ENCODE measurements around the gene CEND1.

The CEND1 gene

DNA sequence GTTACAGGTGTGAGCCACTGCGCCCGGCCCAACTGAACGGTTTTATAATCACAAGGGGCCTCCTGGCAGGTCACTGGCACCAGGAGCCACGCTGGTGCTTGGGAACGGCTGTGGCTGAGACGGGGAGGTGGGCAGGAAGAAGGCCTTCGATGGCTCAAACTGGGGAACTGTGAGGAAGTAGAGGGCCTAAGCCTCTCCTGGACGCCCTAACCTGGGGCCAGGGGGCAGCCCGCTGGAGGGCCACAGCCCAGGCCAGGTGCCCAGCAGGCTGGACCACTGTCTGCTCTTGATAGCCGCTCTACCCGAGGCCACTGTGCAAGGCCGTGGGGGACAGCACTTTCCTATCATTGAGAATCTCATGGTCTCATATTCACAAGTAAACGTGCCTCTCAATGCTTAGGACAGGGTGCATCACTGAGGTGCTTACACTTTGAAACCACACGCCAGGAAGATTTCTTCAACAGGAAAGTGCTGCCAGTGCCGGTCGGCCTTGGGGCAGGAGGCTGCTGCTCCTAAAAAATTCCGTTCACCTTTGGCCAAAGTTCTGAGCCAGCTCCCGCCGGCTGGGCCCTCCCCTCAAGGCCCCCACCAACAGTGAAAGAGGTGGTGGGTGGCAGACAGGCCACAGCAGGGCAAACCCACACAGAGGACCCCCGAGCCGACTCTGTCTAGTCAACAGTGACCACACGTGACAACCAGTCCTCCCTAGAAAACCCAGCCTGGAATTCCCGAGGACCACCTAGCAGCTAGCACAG lies 19.8 kb downstream of the CEND1 start:
- peaks cover 4 to 7% of the 10 kb centered on the region in 2 donors for H3K4me1 Mint-ChIP-seq (ENCODE audit: low read depth in 2 of 2)

DNA sequence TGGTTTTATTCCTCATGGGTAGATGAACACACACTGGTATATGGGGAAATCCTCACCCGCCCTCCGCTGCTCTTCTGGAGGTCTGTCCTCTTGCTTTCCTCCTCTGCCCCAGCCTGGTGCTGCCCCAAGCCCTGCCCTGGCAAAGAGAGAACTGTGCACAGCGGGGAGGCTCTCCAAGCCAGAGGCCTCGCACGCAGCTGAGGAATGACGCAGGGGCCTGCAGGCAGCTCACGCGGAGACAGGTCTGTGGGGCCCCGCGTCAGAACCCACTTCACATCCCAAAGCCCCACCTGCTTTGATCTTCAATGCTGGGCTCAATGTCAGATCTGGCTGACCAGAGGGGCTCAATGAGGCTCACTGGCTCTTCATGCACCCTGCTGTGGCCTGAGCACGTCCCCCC lies 22.7 kb downstream of the CEND1 start:
- H3K9me3 Mint-ChIP-seq = no peaks in the 10 kb centered on the region
- peaks cover 0 to 2% of the 10 kb centered on the region in 2 donors for H3K4me1 Mint-ChIP-seq (ENCODE audit: low read depth in 2 of 2)
- no peak overlapping the region for H3K27ac Mint-ChIP-seq
- ATAC-seq (replicated peaks) = no peak
- H3K27me3 Mint-ChIP-seq = no peaks in the 10 kb centered on the region
- H3K4me3 Mint-ChIP-seq = no peak overlapping the region
- no peak for DNase-seq
- H3K36me3 Mint-ChIP-seq (ENCODE audit: insufficient read depth) = peaks cover 26% of the 10 kb centered on the region

More for the DNA sequence above, 19.8 kb downstream of the CEND1 start:
- DNase-seq (no peak), ATAC-seq (replicated peaks) (no peak)
- H3K27ac Mint-ChIP-seq = no peak overlapping the region
- H3K27me3 Mint-ChIP-seq = no peaks in the 10 kb centered on the region
- no peak overlapping the region for H3K4me3 Mint-ChIP-seq
- H3K36me3 Mint-ChIP-seq (ENCODE audit: insufficient read depth) = peaks cover 21% of the 10 kb centered on the region
- no peaks in the 10 kb centered on the region for H3K9me3 Mint-ChIP-seq

DNA sequence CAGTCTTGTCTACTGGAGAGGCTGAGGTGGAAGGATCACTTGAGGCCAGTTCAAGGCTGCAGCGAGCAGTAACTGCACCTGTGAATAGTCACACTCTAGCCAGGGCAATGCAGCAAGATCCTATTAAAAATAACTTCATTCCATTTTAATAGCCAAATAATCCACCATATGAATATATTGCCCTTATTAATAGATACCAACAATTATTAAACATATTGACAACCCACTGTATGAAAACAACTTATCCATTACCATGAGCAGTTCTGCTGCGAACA lies 23.0 kb downstream of the CEND1 start:
- no peaks in the 10 kb centered on the region for H3K9me3 Mint-ChIP-seq
- no peak for ATAC-seq (replicated peaks)
- H3K27ac Mint-ChIP-seq = peak overlapping the region in 1 of 2 donors; percentile 29
- peaks cover 29% of the 10 kb centered on the region for H3K36me3 Mint-ChIP-seq (ENCODE audit: insufficient read depth)
- DNase-seq = no peak
- H3K4me3 Mint-ChIP-seq = no peak overlapping the region
- no peaks in the 10 kb centered on the region for H3K27me3 Mint-ChIP-seq
- peaks cover 0 to 2% of the 10 kb centered on the region in 2 donors for H3K4me1 Mint-ChIP-seq (ENCODE audit: low read depth in 2 of 2)

DNA sequence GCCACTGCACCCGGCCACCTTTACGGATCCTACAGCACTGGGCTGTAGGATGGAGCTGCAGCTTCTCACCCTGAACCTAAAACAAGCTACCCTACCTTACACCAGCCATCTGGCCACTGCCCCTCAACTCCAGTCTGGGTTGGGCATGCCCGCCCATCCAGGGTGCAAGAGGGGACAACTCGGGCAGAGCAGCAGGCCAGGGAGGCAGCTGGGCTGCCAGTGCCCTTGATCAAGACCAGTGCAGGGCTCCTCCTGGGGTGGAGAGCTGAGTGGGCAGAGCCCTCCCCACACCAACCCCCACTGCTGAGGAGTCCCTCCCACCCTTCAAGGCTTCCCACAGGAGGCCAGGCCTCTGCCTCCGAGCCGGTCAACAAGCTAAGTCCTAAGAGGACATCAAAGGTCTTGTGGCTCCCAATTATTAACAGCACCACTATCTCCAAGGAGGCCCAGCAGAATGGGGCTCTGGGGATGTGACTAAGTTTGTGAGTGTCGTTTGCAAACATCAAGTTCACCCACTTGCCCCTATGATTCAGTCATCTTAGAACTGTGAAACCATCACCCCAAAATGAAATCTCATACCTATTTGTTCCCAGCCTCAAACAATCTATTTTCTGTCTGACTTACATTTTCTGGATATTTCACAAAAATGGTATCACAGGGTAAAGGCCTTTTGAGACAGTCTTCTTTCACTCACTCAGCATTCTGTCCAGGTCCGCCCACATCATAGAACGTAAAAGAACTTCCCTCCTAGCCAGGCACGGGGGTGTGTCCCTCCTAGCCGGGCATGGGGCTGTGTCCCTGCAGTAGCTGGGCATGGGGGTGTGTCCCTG lies 23.6 kb downstream of the CEND1 start:
- Mint-ChIP-seq H3K27ac (peak overlapping the region in 1 of 2 donors; percentile 29), H3K4me3 (no peak overlapping the region), H3K9me3 (no peaks in the 10 kb centered on the region), H3K36me3 (ENCODE audit: insufficient read depth) (peaks cover 32% of the 10 kb centered on the region), H3K27me3 (no peaks in the 10 kb centered on the region), H3K4me1 (ENCODE audit: low read depth in 2 of 2) (peaks cover 0 to 2% of the 10 kb centered on the region in 2 donors)
- ATAC-seq (replicated peaks) (no peak), DNase-seq (no peak)

DNA sequence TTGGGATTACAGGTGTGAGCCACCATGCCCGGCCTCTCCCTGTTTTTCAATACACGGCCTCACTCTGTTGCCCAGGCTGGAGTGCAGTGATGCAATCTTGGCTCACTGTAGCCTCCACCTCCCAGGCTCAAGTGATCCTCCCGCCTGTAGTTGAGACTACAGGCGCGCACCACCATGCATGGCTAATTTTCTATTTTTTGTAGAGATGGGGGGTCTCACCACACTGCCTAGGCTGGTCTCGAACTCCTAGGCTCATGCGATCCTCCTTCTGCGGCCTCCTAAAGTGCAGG lies 24.1 kb downstream of the CEND1 start:
- H3K9me3 Mint-ChIP-seq = no peaks in the 10 kb centered on the region
- H3K36me3 Mint-ChIP-seq (ENCODE audit: insufficient read depth) = peaks cover 36% of the 10 kb centered on the region
- peak overlapping the region in 1 of 2 donors; percentile 35 for H3K27ac Mint-ChIP-seq
- ATAC-seq (replicated peaks) (no peak), DNase-seq (no peak)
- no peaks in the 10 kb centered on the region for H3K27me3 Mint-ChIP-seq
- peaks cover 0 to 2% of the 10 kb centered on the region in 2 donors for H3K4me1 Mint-ChIP-seq (ENCODE audit: low read depth in 2 of 2)
- no peak overlapping the region for H3K4me3 Mint-ChIP-seq

DNA sequence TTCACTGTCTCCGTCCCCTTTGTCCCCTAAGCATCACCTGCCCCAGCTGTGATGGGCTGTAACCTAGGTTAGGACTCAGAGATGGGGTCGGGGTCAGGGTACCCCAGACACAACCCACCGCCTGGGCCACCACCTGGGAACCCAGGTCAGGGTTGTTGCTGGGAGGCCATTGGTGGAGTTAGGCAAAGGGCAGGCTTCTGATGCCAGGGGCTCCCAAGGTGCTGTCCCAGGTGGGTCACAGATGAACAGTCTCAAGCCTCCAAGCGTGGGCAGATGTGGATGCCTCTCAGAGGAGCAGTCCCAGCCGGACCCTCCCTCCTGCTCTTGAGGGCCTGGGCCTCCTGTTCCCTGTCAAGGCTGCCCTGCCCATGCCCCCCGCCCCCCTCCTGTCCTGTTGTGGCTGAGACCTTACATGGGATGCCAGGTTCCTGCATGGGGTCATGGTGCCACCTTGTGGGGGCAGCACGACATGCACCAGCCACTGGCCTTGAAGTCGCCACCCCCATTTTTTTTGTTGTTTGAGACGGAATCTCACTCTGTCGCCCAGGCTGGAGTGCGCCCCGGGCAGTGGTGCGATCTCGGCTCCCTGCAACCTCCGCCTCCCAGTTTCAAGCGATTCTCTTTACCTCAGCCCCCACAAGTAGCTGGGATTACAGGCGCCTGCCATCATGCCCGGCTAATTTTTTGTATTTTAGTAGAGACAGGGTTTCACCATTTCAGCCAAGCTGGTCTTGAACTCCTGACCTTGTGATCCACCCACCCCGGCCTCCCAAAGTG lies 24.7 kb downstream of the CEND1 start:
- Mint-ChIP-seq H3K4me3 (no peak overlapping the region), H3K9me3 (no peaks in the 10 kb centered on the region), H3K27ac (peak overlapping the region in 1 of 2 donors; percentile 35), H3K36me3 (ENCODE audit: insufficient read depth) (peaks cover 38% of the 10 kb centered on the region), H3K4me1 (ENCODE audit: low read depth in 2 of 2) (peaks cover 0 to 2% of the 10 kb centered on the region in 2 donors), H3K27me3 (no peaks in the 10 kb centered on the region)
- ATAC-seq (replicated peaks) (peak; percentile 90), DNase-seq (peak; percentile 50 to 67 (median 56))

DNA sequence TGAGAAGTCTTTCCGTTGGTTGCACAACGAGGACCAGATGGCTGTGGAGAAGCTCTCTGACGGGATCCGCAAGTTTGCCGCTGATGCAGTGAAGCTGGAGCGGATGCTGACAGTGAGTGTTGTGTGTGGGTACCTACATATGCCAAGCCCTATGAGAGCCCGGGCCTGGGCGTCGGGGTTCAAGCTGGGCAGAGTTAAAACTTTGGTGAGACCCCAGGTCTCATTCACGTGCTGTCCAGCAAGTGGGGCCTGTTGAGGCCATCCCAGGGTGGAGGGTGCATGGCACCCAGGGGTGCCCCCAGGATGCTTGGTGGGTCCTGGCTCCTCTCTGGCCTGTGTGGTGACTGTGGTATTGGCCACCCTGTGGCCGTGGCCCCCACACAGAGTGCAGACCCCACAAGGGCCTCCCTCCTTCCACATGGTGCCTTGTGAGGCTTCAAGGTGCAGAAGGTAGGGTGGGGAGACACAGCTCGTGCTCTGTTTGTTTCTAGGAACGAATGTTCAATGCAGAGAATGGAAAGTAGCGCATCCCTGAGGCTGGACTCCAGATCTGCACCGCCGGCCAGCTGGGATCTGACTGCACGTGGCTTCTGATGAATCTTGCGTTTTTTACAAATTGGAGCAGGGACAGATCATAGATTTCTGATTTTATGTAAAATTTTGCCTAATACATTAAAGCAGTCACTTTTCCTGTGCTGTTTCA lies 25.4 kb downstream of the CEND1 start:
- peaks cover 0 to 2% of the 10 kb centered on the region in 2 donors for H3K4me1 Mint-ChIP-seq (ENCODE audit: low read depth in 2 of 2)
- peak overlapping the region in 1 of 2 donors; percentile 35 for H3K27ac Mint-ChIP-seq
- DNase-seq (no peak), ATAC-seq (replicated peaks) (no peak)
- H3K4me3 Mint-ChIP-seq = no peak overlapping the region
- H3K27me3 Mint-ChIP-seq = no peaks in the 10 kb centered on the region
- peaks cover 35% of the 10 kb centered on the region for H3K36me3 Mint-ChIP-seq (ENCODE audit: insufficient read depth)
- H3K9me3 Mint-ChIP-seq = no peaks in the 10 kb centered on the region

DNA sequence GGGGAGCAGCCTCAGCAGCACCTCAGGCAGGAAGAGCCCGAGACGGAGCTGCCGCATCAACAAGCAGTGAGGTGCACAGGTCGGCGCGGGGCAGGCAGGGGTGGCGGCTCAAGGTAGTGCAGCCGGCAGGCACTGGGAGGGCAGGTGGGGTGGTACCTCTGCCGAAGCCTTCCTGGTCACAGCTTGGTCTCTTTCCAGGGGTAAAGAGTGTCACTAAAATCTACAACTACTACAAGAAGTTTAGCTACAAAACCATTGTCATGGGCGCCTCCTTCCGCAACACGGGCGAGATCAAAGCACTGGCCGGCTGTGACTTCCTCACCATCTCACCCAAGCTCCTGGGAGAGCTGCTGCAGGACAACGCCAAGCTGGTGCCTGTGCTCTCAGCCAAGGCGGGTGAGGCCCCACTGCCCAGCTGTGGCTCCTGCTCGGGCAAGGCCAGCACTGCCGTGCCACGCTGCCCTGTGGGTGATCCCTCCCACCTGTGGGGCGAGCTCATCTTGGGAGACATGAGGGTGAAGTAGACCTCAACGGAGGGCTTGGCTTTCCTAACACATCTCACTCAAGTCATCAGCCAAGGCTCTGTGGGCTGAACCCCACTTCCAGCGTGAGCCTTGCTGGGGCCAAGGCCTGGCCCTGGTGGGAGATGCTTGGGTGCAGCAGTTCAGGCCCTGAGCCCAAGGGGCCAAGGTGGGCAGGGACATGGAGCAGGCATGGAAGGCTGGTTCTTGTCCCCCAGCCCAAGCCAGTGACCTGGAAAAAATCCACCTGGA lies 26.2 kb downstream of the CEND1 start:
- H3K9me3 Mint-ChIP-seq = no peaks in the 10 kb centered on the region
- no peak overlapping the region for H3K27ac Mint-ChIP-seq
- DNase-seq = no peak
- no peak overlapping the region for H3K4me3 Mint-ChIP-seq
- H3K4me1 Mint-ChIP-seq (ENCODE audit: low read depth in 2 of 2) = peaks cover 0 to 2% of the 10 kb centered on the region in 2 donors
- no peak for ATAC-seq (replicated peaks)
- no peaks in the 10 kb centered on the region for H3K27me3 Mint-ChIP-seq
- H3K36me3 Mint-ChIP-seq (ENCODE audit: insufficient read depth) = peaks cover 39% of the 10 kb centered on the region

DNA sequence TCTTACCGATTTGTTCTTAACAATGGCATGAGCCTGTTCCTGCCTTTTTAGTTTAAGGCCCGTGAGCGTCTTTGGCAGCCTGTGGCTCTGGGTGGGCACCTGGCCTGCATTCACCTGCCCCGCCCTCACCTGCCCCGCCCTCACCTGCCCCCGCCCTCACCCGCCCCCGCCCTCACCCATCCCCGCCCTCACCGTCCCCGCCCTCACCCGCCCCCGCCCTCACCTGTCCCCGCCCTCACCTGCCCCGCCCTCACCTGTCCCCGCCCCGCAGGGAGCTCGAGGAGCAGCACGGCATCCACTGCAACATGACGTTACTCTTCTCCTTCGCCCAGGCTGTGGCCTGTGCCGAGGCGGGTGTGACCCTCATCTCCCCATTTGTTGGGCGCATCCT lies 26.8 kb downstream of the CEND1 start:
- H3K4me3 Mint-ChIP-seq = no peak overlapping the region
- no peak for DNase-seq
- H3K4me1 Mint-ChIP-seq (ENCODE audit: low read depth in 2 of 2) = peaks cover 0 to 2% of the 10 kb centered on the region in 2 donors
- no peaks in the 10 kb centered on the region for H3K27me3 Mint-ChIP-seq
- no peak for ATAC-seq (replicated peaks)
- H3K27ac Mint-ChIP-seq = no peak overlapping the region
- peaks cover 45% of the 10 kb centered on the region for H3K36me3 Mint-ChIP-seq (ENCODE audit: insufficient read depth)
- H3K9me3 Mint-ChIP-seq = no peaks in the 10 kb centered on the region

DNA sequence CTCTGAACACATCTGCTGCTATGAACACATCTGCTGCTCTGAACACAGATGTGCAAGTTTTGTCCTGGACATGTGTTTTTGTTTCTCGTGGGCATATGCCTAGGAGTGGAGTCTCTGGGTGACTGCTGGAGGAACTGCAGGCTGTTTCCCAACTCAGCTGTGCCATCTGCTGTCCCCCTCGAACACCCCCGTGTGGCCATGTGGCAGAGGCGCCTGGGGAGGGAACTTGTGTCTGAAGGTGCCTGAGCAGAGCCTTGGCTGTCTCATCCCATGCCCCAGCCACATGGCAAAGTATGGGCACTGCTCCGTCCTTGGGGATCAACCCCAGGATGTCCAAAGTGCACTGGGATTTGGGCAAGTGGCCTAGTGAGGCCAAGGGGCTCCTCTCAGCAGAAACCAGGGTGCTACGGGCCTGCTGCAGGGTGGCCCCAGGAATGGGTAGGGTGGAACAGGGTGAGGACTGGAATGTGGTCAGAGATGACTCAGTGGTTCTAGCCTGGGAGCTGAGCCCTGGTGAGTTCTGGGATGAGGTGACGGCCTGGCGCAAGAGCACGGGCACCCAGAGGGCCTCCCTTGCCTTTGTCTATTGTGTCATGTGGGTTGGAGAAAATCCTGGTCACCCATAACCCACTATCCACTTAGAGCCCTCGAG lies 27.3 kb downstream of the CEND1 start:
- Mint-ChIP-seq H3K36me3 (ENCODE audit: insufficient read depth) (peaks cover 51% of the 10 kb centered on the region), H3K4me3 (no peak overlapping the region), H3K27me3 (no peaks in the 10 kb centered on the region), H3K4me1 (ENCODE audit: low read depth in 2 of 2) (peaks cover 0 to 2% of the 10 kb centered on the region in 2 donors), H3K9me3 (no peaks in the 10 kb centered on the region), H3K27ac (no peak overlapping the region)
- ATAC-seq (replicated peaks) (no peak), DNase-seq (no peak)

DNA sequence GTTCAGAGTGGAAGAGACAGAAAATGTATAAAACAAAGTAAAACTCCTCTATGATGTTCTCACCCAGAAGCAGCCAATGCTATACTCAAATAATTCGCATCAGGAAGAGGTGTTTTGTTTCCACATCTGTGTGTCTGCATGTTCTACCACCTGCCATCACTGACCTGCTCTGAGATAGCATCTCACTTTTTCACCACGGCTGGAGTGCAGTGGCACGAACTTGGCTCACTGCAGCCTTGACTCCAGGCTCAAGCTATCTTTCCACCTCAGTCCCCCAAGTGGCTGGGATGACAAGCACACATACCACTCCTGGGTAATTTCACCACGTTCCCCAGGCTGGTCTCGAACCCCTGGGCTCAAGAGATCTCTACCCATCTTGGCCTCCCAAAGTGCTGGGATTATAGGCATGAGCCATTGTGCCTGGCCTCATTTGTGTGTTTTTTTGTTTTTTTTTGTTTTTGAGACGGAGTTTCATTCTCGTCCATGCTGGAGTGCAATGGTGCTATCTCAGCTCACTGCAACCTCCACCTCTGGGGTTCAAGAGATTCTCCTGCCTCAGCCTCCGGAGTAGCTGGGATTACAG lies 28.3 kb downstream of the CEND1 start:
- DNase-seq (no peak), ATAC-seq (replicated peaks) (no peak)
- H3K9me3 Mint-ChIP-seq = no peaks in the 10 kb centered on the region
- H3K27ac Mint-ChIP-seq = no peak overlapping the region
- no peak overlapping the region for H3K4me3 Mint-ChIP-seq
- no peaks in the 10 kb centered on the region for H3K27me3 Mint-ChIP-seq
- peaks cover 0 to 2% of the 10 kb centered on the region in 2 donors for H3K4me1 Mint-ChIP-seq (ENCODE audit: low read depth in 2 of 2)
- peaks cover 54% of the 10 kb centered on the region for H3K36me3 Mint-ChIP-seq (ENCODE audit: insufficient read depth)

DNA sequence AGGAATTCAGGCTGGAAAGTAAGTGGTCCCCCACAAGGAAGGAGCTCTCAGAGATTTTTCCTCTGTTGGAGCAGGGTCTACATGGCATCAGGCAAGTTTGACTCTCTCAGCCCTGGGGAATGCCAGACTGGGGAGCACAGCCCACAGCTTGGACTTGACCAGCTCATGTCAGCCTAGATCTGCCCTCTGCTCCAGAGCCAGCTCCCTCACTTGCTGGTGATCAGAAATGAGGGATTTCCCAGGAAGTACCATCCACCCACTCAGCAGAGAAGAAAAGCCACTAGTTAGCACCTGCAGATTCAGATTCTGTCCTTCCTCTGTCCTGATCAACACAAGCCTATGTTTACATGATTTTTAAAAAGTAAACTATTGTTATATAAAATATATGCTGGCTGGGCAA lies 29.7 kb downstream of the CEND1 start:
- DNase-seq (no peak), ATAC-seq (replicated peaks) (no peak)
- Mint-ChIP-seq H3K27ac (no peak overlapping the region), H3K27me3 (no peaks in the 10 kb centered on the region), H3K4me1 (ENCODE audit: low read depth in 2 of 2) (peaks cover 2 to 3% of the 10 kb centered on the region in 2 donors), H3K4me3 (no peak overlapping the region), H3K36me3 (ENCODE audit: insufficient read depth) (peaks cover 61% of the 10 kb centered on the region), H3K9me3 (no peaks in the 10 kb centered on the region)

Data from effector memory CD8-positive, alpha-beta T cell (primary cell).